ENCODE data around the gene CDH13.

The CDH13 gene

DNA sequence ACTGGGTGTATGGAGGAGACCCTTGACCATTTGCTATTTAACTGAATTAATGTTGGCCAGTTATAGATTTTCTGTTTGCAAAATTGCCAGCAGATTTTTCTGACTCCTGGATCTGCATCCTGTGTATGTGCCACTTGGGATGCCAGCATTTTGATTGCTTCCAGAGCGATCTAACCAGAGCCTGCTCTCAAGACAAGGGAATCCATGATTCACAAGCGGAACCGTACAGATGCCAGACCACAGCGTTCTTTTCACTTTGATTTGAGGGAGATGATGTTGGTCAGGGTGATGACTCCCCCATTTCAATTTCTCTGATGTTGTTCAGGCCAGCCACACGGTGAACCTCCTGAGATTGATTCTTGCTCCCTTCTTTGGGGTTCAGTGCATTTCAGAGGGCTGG, 228.7 kb downstream of the CDH13 start:
- DNase-seq, result peak; percentile 34

DNA sequence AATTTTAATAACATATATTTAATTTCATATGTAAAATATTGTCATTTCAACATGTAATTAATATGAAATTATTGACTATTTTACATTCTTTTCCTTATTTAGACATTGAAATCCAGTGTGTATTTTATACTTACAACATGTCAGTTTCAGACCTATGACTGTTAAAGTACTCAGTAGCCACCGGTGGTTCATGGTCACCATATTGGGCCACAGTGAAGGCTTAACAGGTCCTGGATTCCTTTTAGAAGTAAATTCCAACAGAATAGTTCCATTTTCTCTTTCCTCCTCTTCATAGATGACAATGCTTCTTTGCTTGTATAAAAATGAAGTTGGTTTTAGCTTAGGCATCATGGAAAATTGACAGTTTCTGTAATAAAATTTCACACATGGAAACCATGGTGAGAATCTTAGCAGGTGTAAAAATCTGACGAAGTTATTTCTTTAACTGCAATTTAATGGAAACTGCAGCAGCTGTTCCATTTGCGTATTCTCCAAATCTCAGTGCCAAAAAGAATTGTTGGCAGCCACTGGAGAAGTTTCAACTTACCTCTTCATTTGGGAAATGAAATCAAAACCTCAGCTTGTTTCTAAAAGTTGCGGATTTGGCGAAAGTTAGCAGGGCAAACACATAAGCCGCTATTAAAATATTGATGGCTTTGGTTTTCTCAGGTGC, 231.1 kb downstream of the CDH13 start:
- DNase-seq, result peak; percentile 47

DNA sequence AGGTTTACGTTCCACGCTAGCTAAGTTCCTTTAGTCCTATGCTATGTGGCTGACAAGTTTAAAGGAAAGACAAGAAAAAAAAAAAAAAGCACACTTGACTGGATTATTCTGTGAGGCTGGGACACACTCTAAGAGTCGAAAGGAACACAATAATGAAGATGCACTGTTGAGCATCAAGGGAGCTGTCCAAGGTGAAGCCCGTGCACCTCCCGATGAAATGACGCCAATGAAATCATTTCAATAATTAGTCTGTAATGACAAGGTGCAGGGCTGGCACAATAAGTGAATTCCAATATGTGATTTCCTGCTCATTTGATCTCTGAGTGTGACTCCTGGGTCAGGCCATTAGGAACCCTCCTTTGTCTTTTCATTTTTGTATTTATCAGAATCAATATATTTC, 232.9 kb downstream of the CDH13 start:
- no peak for DNase-seq

DNA sequence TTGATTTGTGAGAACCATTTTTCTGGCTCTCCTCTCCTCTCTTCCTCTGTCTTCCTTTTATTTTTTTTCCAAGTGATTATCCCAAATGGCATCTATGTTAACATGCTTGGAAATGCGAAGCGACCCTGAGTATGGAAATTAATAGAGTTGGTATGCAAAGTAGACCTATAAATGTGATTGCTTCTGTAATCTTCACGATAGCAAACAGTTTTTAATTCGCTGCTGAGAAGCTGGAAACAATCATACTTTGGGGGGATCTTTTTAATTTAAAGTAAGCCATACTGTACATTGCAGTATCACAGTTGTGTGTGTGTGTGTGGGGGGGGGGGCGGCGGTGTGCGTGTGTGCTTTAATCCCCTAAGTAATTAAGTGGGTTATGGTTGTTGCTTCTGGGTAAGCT, 233.3 kb downstream of the CDH13 start:
- DNase-seq, result no peak

DNA sequence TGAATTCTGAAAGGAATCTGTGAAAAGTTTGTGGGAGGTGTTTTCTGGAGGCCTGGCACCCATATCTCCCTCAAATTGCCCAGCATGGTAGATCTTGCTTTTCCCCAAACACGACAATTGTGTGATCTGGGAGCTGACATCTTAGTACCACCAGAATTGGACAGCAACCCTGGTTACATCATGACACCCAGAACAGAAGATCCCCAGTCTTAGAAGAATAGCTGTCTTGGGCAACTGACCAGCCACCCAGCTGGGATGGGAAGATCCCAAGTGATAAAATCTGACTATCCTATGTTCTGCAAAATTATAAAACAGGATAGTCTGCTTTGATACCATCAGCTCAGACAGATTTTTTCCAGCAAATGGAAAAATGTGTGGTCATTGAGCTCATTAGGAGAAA, 235.3 kb downstream of the CDH13 start:
- DNase-seq, result no peak

DNA sequence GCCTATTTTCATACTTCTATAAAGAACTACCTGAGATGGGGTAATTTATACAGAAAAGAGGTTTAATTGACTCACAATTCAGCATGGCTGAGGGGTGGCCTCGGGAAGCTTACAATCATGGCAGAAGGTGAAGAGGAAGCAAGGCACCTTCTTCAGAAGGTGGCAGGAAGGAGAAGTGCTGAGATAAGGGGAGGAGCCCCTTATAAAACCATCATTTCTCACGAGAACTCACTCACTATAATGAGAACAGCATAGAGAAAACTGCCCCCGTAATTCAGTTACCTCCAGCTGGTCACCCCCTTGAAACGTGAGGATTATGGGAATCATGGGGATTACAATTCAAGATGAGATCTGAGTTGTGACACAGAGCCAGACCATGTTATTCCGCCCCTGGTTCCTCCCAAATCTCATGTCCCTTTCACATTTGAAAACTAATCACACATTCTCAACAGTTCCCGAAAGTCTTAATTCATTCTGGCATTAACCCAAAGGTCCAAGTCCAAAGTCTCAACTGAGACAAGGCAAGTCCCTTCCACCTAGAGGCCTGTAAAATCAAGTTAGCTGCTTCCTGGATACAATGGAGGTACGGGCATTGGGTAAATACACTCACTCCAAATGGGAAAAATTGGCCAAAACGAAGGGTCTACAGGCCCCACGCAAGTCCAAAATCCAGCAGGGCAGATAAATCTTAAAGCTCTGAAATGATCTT, 237.7 kb downstream of the CDH13 start:
- DNase-seq, result no peak

DNA sequence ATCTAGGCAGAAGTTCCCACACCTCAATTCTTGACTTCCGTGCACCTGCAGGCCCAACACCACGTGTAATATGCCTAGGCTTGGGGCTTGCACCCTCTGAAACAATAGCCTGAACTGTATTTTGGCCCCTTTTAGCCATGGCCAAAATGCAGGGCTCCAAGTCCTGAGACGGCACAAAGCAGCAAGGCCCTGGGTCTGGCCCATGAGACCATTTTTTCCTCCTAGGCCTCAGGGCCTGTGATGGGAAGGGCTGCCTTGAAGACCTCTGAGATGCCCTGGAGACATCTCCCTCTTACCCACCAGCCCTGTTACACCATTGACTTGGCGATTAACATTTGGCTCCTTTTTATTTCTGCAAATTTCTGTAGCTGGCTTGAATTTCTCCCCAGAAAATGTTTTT, 238.6 kb downstream of the CDH13 start:
- no peak for DNase-seq

DNA sequence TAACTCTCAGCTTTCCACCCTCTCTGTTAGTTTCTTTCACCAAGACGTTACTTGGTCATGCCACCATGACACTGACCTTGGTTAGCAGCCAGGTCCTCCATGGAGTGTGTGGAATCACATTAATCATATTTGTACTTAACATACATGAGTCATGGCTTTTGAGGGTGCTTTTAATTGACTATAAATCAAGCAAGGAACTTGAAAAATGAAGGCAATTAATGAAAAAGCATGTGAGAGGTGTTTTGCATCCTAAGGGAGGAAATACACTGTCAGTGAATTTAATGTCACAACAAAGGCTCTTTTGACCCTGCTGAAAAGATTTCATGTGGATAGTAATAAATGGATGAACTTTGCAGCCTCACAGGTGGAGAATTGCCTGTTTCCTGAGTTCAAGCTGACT, 240.7 kb downstream of the CDH13 start:
- DNase-seq, result no peak

DNA sequence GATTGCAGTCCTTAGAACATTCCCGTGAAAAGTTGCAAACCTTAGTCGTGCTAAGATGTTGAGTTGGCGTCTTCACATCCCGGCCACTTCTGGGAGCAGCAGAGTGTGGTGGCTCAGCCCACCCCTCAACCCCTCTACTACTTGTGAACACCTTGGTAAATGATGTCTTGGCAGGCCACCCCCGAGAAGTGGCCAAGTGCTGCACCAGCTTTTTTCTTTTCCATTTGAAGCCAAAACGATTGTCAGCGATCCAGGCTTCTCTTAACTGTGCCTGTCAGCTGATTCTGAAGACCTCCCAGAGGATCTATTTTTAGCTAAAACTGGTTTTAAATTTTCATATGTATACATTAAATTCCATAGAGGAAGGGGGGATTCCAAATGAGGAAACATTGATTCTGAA, 247.5 kb downstream of the CDH13 start:
- DNase-seq, result no peak

DNA sequence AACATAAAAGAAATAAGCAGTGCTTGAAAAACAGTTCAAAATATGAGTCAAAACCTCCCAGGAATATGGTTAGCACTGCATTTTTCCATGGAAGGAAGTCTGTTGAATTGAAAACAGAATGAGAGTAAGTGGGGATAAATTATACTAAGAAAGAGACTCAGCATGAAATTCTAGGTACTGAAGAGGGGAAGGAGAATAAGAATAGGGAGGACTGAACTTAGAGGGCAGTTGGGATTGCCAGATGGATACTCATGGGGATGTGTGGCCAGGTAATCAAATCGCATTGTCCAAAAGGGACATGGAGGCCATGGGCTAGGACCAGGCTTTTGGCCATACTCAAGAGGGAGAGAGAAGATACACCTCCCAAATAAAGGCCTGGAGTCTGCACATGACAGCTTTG, 247.9 kb downstream of the CDH13 start:
- DNase-seq, result no peak

DNA sequence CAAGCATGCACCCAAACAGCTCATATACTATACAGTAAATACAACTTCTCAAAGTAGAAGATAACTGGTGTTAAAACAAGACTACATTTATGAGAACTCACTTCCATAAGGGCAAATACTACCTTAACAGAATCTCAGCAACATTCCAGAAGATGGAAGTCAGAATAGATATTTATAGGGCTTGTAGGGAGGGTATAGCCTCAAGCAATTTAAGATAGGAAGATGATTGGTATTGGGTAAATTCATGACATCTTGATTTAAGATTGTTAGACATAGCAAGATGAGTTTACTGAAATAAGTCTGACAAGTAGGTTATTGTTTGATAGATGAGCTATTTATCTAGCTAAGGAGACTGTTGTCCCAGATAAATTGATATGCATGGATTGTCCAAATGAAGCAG, 250.2 kb downstream of the CDH13 start:
- no peak for DNase-seq

DNA sequence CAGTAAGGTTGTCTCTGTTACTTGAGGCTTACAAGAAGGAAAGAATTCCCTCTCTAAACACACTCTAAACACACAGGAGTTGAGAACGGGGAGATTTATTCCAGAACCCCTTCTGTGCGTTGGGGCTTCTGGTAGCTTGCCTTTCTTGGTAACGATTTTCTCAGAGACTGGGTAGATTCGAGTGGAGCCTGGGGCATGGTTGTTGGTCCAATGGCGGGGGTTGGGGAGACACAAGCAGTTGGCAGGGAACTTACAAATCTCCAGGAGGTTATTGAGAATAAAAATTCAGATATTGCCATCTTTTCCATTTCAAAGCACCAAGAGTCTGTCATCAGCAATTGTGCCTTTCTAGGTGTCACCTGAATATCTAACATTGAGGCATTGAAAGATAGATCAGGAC, 251.7 kb downstream of the CDH13 start:
- DNase-seq, result no peak

DNA sequence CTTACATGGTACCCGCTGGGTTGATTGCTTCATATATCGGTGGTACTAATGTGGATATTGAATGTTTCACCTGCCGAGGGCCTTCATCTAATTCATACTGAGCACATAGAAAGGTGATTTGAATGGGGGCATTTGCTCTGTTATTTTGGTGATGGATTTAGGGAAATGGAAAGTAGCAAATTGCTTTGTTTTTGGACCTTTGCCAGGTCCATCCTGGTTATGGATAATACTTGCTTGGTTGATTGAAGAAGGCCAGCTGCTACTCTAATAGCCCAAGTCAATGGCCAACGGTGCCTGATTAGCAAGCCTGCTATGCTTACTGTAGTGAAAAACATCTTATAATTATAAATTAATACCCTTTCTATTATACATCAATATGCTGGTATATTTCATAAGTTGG, 253.6 kb downstream of the CDH13 start:
- no peak for DNase-seq

DNA sequence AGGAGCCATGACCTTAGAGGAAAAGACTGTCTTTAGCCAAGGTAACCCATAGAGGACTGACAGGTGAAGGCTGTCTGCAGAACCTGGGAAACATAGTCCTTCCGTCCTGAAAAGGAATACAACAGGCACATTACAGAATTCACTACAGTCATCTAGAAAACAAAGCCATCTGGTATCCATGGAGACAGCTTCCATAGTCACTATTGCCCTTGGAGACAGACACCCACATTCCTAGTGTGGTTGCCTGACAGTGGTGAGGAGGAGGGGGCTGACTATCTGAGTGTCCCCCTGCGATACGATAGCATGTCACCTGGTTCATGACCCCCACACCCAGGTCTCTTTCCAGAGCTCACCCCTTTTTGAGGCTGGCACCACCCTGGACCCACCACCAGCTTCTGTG, 254.7 kb downstream of the CDH13 start:
- DNase-seq, result no peak

DNA sequence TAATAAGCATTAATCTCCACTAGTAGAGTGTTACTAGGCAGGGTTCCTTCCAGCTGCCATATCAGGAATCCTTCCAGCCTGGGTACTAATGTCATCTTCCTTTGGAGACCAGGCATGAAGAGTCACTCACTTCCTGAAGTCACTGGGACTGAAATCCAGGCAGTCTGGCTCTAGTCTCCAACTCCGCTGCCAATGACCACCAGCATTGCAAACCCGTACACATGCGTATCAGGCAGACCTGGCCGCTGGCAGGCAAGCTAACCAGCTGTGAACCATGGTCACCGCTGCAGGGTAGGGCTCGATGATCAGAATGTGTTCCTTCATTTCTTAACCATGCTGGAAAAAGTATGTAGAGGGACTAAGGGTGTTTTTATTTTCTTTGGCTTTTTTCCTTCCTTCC, 255.5 kb downstream of the CDH13 start:
- no peak for DNase-seq

DNA sequence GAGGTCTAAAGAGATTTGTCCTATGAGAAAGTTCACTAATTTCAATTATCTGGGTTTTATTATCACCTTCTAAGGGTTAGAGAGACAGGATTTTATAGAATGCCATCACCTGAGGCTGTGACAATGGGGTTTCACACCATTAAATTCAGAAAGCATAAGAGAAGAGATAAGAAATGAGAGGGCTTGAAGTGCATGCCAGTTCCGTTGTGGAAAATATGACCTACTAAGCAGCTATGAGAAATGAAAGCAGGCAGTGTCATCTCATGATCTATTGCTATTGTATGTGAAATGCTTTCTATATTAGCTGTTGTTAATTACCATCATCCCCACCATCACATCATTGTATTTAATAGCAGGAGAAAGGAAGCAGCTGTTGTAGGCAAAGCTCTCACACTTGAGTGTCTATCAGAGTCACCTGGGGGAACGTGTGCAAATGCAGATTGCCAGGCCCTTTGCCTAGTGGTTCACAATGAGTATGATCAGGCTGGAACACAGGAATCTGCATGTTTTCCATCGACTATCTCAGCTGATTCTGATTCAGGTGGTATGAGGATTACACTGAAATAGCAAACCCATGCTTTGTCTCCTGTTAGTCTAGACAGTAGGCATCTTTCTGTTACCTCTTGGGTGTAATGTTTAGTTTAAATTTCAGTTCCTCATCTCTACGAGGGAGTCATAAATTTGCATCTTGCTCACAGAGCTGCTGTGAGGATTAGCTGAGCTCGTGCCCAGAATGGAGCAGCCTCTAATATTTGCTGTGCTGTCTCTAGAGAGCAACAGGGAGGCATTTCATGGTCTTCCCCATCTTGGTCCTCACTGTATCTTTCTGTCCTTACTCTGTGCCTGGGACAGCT, 256.4 kb downstream of the CDH13 start:
- DNase-seq, result no peak

DNA sequence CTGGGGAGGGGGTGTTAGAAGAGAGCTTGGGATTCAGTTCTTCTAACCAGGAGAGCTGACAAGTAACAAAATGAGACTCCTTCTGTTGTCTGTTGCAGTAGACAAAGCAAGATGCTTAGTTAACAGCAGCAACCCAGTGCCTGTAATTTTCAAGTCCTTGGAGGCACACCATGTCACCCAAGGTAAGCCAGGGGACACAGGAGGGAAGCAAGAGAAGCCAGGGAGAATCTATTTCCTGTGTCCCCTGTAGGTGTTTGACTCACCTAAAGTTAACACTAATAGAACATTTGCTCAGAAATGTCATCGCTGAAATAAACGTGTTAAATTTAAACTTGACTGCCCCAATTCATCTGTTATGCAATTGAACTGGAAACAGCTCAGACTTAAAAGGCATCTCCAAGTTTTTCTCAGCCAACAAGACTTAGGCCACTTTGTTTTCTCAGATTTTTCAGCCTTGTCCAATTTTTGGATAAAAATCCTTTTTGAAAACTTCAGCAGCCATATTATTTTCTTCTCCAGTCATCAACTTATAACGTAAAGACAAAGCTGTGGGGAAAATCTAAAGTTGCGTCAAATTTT, 257.6 kb downstream of the CDH13 start:
- DNase-seq, result no peak

DNA sequence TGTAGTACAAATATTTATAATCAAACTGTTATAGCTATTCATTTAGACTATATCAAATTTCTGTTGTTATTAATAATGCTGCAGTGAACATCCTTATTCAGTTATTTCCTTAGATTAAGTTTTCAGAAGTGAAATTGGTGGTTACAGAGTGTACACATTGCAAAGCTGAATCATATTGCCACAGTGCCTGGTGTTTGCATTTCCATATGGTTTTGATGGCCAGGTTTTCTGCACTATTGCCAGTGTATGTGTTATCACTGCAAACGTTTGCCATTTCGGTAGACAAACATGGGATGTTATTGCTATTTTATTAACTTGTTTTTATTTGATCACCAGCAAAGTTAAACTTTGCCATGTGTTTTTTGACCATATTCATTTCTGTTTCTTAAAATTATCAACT, 259.4 kb downstream of the CDH13 start:
- DNase-seq, result no peak

DNA sequence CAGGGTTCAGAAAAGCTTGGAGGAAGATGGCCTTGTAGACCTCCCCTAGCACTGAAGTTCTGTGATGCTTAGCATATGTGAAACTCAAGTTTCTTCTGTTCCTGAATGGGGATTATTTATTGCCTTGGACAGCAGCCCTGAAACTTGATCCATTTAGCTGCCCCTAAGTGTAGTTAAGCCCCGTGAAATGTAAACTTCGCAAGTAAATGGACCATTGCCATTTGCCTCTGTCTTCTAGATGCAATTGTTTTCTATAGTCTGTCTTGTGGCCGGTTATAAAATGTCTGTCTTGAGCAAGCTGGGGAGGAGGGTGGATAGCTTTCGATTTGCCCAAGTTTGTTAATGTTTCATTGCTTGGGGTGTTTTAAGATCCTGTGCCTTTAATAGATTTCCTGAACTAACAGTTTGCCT, 261.8 kb downstream of the CDH13 start:
- peak; percentile 44 for DNase-seq

DNA sequence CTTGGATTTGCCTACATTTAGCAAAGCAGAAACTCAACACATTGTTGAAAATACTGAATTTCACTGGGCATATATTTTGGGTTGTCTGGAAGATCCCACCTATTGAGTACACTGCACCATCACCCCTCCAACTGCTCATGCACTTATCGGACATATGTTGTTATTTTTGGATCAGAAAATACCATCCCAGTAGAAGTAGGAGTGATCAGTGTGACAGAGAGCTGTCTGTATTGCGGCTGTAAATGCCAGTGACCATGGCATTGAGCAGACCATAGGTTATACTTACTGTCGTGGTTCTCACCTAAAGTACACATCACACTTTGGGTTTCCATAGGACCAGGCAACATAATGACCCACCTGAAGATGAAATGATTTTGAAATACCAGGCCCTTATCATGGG, 264.7 kb downstream of the CDH13 start:
- no peak for DNase-seq

DNA sequence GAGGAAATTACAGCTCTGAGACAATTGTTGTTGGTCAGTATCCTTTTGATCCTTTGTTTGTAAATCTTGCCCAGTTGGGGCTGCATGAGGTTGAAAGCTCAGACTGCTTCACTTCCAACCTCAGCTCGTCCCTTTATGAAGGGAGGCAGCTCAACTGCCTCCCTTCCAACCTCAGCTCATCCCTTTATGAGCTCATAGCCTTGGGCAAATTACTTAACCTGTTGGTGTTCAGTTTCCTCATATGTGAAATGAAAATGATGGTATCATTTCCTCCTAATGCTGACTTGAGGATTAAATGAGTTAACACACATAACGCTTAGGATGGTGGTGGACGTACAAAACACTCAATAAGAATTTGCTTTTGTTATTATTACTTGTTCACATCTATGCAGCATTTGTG, 265.1 kb downstream of the CDH13 start:
- no peak for DNase-seq

DNA sequence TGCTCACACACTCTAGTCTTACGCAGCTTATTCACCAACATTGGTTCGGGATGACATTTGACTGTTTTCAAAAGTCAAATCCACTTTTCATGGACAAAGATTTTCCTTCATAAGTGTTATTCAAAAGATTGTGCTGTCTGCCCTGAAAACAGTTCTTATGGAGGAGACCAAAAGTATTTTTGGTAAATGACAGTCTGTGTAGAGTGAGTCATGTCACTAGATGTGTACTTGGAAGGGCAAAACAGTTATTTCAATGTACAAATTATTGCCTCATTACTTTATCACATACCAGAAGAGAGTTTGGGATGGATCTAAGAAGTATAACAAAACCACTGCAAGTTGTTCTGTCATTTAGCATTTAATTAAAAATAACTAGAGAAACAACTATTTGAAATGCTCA, 265.6 kb downstream of the CDH13 start:
- DNase-seq, result no peak

DNA sequence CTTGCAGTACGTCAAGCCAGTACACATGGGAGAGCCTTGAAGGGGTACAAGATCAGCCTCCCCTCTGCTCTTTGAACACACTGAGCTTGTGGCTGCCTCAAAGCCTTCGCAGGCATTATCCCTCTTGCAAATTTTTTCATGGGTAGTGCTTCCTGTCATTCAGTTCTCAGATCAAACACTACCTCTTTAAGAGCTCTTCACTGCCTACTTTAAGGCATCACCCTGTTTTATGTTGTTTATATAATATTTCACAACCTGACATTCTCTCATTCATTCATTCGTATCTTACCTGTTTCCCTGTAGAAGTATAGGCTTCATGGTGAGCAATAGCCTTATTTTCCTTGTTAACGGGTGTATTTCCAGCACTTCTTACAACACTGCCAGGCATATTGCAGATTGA, 269.1 kb downstream of the CDH13 start:
- no peak for DNase-seq

DNA sequence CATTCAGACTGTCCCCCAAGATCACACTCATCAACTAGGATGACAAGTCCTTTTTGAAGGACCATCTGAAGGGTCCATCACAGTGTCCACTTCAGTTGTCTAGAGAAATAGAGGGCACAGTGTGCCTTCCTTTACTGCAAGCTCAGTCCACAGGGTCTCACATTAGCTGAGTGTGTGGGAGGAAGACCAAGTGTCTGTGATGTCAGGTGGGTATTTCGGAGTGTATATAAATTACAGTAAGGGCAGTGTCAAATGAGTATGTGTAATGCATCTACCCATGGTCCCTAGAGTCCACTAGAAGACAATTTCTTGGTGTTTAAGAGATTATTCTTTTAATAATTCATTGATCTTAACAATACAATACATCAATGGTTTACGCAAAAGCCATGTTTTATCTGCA, 272.2 kb downstream of the CDH13 start:
- DNase-seq, result no peak
